Breast epithelium (tissue), 3 donors: ENCODE results near the gene YARS2.

Source experiments
- CTCF ChIP-seq, 3 donors: fragments of 450-650 bp; IDR thresholded peaks; one replicate each; pipeline ENCODE4 v1.5.1; 2016 to 2017; ENCODE audit warnings: antibody characterized with exemption in 3 of 3, mild to moderate bottlenecking in 3 of 3, moderate library complexity in 3 of 3
- POLR2A ChIP-seq: fragments of 450-650 bp; IDR thresholded peaks from one replicate; pipeline ENCODE4 v1.6.1; 2016; ENCODE audit warnings: antibody characterized with exemption, mild to moderate bottlenecking, moderate library complexity

- TF ChIP-seq POLR2A (no peak), CTCF (IDR thresholded peaks at IDR 0.05) (no peak)
Observed at GRCh38 chr12:32718926-32719325, 36.8 kb downstream of the YARS2 start.
